ENCODE measurements around the gene SNX3.
"Not testable (repeated sequence)": the region's sequence is repeated elsewhere in the genome, so short reads cannot be mapped to it uniquely, and the experiment has no call there.

The SNX3 gene

GRCh38 chr6:108260126-108260808 is 573 bp downstream of the SNX3 start:
- peak; percentile 11 for DNase-seq (ENCODE audit: low read depth)

- DNase-seq (ENCODE audit: low read depth), result no peak
These were observed 6.1 kb downstream of the SNX3 start for GRCh38 chr6:108254433-108255410.

DNA sequence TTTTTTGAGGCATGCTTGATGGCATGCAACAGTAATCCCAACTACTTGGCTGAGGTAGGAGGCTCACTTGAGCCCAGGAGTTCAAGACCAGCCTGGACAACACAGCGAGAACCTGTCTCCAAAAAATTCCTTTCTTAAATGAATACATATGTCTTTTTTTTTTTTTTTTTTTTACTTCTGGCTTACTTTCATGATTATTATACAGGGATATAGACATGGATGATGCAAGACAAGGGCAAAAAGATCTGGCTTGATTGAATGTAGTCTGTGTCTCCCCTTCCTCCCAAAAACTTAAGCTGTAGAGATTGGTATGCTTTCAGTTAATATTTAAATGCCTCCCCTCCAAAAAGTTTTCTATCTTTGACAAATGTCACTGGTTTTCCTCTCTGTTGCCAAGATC is 7.6 kb downstream of the SNX3 start:
- DNase-seq (ENCODE audit: low read depth), result no peak

DNA sequence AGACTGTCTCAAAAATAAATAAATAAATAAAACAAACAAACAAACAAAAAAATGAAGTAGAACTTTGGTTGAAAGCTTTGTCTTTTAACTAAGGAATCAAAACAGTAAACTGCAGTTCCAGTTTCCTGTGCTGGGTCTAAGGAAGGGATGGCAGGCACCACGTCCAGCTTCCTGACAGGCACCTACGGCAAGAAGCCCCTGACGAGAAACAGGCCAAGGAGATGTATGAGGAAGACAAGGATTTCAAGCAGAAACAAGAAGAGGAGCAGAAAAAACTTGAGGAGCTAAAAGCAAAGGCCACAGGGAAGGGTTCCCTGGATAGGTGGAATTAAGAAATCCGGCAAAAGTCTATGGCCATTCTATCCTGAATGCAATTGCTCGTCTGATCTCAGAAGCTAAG is 8.8 kb downstream of the SNX3 start:
- no peak for DNase-seq (ENCODE audit: low read depth)

DNA sequence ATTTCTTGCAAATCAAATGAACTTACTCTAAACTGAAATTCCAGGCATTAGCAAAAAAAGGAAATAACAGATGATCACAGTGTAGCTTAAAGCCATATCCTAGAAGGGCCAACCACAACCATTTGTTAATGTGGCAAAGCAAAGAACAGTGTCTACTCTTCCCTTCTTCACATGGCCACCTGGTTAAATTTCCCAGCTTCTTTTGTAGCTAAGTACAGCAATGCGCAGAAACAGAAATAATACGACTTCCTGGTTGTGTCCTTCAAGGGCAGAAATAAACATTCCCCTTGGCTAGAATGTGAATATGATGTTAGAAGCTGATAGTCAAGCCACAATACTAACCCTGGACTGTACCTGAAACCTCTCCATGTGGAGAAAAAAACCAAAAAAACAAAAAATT is 9.6 kb downstream of the SNX3 start:
- DNase-seq (ENCODE audit: low read depth), result no peak

DNA sequence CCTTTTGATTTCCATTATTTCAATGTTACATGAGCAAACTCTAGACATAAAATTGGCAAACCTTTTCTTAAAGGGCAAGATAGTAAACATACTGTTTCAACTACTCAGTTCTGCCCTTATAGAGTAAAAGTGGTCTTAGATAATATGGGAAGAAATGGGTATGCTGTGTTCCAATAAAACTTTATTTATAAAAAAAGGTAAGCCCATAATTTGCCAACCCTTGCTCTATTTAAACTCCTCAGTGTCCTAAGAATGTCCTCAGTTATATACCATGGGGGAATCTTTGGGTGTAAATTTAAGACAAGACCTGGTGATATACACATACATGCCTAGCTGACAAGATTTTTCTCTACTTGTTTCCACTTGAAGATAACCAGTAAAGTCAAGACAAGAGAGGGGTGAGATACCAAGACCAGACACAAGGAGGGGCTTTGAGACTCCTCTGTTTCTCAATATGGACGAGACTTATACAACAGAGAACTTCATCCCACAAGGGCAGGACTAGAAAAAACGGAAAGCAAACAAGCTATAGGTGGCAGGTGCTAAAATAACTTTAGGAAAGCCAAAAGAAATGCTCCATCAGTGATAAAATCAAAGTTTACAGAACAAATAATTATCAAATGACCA is 10.5 kb downstream of the SNX3 start:
- DNase-seq (ENCODE audit: low read depth), result no peak

GRCh38 chr6:108247965-108248536 is 12.8 kb downstream of the SNX3 start:
- no peak for DNase-seq (ENCODE audit: low read depth)

DNA sequence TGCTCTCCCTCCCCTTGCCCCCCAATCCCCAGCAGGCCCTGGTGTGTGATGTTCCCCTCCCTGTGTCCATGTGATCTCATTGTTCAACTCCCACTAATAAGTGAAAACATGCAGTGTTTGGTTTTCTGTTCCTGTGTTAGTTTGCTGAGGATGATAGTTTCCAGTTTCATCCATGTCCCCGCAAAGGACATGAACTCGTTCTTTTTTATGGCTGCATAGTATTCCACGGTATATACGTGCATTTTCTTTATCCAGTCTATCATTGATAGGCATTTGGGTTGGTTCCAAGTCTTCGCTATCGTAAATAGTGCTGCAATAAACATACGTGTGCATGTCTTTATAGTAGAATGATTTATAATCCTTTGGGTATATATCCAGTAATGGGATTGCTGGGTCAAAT is 15.7 kb downstream of the SNX3 start:
- DNase-seq (ENCODE audit: low read depth), result not testable (repeated sequence)

DNA sequence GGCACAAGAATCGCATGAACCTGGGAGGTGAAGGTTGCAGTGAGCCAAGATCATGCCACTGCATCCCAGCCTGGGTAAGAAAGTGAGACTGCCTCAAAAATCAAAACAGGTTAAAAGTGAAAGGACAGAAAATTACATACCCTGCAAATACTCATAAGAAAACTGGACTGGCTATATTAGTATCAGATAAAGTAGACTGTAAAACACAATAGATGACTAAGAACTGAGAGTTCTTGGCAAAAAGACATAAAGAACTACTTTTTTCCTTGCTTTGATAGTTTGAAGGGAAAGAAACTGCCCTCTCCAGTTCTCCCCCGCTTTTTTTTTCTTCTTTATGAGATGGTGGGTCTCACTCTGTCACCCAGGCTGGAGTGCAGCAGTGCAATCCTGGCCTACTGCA is 17.0 kb downstream of the SNX3 start:
- no peak for DNase-seq (ENCODE audit: low read depth)

DNA sequence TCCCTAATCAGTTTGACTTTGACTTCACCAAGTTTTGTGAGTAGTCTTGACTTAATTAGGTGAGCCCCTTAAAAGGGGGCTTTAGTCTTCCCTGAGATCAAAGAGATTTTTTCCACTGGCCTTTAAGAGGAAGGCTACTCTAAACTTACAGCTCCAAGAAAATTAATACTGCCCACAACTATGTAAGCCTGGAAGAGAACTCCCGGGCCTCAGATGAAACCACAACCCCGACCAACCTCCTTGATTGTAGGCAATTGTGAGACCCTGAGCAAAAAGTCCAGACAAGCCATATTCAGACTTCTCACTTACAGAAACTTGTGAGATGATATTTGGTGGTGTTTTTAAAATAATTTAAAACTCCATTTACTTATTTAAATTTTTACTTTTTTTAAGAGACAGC is 18.1 kb downstream of the SNX3 start:
- DNase-seq (ENCODE audit: low read depth), result no peak

- no peak for DNase-seq (ENCODE audit: low read depth)
These were observed 18.6 kb downstream of the SNX3 start for GRCh38 chr6:108242259-108242658.

- no peak for DNase-seq (ENCODE audit: low read depth)
These were observed 22.5 kb downstream of the SNX3 start for GRCh38 chr6:108238322-108238721.

GRCh38 chr6:108236791-108237190 is 24.0 kb downstream of the SNX3 start:
- no peak for DNase-seq (ENCODE audit: low read depth)

DNA sequence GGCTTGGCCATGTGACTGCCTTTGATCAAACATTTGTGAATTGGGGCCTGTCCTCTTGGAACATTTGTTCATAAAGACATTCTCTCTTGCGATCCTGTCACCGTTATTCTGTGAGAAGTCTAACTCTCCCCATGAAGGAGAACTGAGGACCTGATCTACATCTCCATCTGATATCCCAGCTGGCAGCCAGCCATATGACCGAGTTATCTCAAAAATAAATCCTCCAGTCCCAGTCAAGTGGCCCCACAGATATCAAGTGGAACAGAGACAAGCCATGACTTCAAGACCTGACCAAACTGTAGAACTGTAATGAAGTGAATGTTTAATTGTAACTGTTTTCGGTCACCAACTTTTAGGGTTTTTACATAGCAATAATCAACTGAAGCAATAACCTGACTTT is 25.7 kb downstream of the SNX3 start:
- DNase-seq (ENCODE audit: low read depth), result no peak

- no peak for DNase-seq (ENCODE audit: low read depth)
These were observed 32.4 kb downstream of the SNX3 start for GRCh38 chr6:108228416-108228815.

DNA sequence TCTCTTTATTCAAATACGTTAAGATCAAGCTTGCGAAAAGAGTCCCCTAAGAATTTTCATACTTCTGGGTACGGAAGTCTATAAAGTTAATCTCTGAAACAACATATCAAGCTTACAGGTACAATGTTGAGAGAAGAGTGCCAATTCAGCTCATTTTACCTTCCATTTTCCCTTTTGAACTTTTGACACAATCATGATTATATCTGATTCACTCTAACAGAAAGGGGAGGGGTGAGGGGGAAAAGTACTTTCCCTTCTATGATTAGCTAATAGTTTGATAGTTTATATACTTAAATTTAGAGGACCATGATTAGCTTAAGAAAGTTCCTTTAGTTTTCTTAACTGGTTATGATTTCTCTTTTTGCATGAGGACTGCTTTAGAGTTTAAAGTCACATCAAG is 33.5 kb downstream of the SNX3 start:
- no peak for DNase-seq (ENCODE audit: low read depth)

DNA sequence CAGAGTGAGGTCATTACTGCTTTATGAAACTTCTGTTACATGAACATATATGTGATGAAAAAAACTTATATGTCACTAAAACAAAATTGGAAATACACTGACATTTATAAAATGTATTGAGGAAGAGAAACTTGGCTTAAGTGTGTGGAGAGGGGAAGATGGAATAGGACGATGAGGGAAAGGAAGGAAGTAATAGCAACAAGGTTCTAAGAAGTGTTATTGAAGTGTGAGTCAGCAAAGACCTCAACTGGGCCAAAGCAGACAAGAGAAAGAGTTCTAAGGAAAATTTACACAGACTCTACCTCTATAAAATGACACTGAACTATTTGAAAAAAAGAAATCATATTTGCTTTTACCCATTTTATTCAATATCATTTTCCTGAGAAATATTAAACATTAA is 38.3 kb downstream of the SNX3 start:
- no peak for DNase-seq (ENCODE audit: low read depth)

GRCh38 chr6:108222064-108222463 is 38.8 kb downstream of the SNX3 start:
- DNase-seq (ENCODE audit: low read depth), result no peak

DNA sequence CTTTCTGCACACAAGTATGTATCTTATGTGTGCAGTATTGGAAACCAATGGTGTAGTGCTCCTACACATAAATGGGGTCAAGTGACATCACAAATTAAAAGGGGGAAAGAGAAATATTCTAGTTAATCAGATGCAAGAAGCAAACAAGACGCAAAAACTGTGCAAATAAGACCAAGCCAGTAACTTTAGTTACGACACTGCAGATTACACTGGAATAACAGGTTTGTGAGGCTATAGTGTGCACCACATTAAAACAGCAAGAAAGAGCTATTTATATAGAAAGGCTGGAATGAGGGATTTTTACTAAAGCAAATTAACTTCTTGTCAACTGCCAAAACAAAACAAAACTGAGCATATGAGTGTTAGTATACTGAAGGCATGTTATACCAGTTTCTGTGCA is 49.2 kb downstream of the SNX3 start:
- no peak for DNase-seq (ENCODE audit: low read depth)

- DNase-seq (ENCODE audit: low read depth), result no peak
These were observed 50.3 kb downstream of the SNX3 start for GRCh38 chr6:108210556-108210955.

GRCh38 chr6:108209738-108210137 is 51.1 kb downstream of the SNX3 start:
- DNase-seq (ENCODE audit: low read depth), result no peak

- no peak for DNase-seq (ENCODE audit: low read depth)
These were observed 53.8 kb downstream of the SNX3 start for GRCh38 chr6:108207013-108207412.

Data from HS-5 (cell line).